NCI-H446 (cell line): ENCODE data around the gene SYNE3.

ENCODE experiments used
- DNase-seq, 2 experiments: peaks; one replicate each; lab custom pipeline; 2025; lab: John Stamatoyannopoulos, UW

SYNE3 gene

DNA sequence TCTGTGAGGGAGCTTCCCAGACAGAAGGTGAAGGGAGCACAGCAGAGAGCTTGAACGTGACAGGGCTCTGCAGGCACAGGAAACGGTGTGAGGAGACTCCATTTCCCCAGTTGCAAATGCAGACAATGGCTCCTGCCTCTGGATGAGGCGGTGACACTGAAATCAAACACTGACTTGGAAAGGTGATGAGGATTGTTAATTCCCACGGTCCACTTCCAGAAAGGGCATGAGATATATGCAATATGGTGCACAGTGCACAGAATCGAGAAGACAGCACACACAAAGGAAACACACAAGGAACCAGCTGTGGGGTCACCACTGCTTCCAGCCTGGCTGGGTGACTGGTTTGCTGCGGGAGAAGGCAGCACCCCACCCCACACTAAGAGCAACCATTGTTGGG is 42.0 kb downstream of the SYNE3 start:
- no peak for DNase-seq

DNA sequence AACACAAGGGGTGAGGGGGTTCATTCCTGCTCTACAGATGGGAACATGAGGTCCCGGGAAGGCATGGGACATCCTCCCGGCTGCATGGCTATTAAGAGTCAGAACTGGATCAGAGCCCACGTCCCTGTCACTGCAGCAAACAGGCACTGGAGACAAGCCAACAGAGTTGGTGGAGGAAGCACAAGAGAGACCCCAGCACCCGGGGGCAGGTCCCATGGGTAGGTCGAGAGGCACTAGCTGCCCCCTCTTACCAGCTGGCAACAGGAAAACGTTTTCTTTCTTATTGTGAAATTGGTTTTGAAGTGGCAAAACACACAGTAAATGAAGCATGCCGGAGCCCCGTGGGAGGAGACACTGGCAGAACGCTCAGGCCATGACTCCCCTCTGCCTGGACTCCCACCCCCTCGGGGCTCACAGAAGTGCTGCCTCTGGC is 43.6 kb downstream of the SYNE3 start:
- DNase-seq, result no peak

DNA sequence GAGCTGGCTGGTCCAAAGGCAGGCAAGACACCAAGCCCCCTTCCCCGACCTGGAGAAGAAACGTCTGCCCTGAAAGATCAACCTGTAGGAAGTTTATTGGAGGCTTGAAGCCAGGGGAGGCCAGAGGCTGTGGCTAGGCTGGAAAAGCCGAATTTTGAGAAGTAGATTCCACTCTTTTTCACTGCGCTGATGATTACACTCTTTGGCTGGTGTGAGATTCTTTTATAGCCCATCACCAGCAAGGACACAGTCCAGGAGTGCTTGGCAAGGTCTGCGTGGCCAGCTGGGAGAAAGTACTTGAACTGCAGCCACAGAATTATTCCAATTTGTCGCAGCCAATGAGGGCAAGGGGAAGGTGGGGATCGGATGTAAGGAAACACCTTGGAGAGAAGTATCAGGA is 45.0 kb downstream of the SYNE3 start:
- DNase-seq, result peak in 1 of 2 experiments; percentile 25

DNA sequence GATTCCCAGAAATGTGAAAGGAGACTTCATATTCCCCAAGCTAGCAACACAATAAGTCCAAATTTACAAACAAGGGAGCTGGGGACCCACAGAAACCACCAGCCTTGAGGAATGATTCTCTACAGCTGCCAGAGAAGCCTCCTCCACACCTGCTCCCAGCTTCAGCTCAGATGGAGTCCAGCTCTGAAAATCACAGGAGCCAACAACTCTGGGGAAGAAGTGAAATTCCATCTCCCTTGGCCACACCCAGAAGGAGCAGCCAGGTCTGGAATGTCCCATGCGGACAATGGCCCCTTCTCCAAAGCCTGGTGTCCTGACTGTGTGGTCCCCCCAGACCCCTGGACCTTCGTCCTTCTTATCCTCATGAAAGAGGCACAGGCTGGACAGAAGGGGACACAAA is 45.4 kb downstream of the SYNE3 start:
- DNase-seq, result no peak

DNA sequence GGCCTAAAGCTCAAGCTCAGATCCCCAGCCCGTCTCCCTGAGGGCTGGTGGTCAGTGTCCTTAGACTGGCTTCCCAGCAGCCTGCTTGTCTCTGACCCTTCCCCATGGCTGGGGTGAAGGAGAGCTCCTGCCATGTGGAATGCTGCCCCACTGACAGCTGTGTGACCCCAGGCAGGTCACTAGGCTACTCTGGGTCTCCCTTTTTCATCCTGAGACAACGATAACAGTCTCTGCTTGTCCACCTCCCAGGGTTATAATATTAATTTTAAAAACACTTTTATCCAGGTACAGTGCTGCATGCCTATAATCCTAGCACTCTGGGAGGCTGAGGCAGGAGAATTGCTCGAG is 47.3 kb downstream of the SYNE3 start:
- no peak for DNase-seq

DNA sequence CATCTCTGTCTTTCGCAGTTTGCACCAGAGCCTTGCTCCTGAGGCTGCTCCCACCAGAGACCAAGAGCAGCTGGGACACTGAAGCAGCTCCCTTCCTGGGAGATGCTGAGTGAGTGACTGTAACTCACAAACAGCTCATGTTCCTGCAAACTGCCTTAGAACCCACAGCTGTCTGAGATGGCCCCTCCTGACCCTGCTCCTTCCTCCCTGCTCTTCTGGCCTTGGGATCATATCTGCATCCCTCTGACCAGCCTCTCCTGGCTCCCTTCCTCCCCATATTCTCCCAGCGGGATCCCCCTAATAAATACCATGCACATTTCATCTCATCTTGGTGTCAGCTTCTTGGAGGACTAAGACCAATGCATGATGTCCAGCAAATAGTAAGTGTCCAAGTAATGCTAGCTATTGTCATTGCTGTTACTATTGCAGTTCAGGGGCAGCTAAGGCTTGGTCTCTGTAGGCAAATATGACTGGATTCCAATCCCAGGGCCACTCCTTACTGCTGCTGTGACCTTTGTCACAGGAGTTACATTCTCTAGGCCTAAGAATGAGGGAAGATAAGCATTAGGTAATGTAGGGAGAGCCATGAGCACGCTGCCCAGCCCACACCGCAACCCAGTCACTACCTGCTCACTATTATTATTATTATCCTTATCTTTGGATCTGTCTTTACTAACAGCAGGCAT is 47.9 kb downstream of the SYNE3 start:
- DNase-seq, result no peak

DNA sequence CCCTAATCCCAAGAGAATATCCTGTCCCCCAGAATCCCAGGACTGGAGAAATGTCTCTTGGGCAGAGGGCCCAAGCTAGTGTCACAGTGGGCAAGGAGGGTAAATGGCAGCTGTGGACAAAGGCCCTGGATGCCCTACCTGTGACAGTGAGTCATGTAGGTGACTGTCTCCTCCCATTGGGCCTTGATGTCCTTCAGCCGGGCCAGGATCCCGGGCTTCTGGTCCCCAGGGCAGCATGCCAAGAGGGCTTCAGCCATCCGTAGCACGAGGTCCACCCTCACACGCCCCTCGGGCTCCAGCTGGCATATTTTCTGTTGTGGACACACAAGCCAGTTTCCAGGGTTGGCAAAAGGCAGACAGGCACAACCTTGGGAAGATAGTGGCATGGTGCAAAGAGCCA is 48.8 kb downstream of the SYNE3 start:
- DNase-seq, result no peak

DNA sequence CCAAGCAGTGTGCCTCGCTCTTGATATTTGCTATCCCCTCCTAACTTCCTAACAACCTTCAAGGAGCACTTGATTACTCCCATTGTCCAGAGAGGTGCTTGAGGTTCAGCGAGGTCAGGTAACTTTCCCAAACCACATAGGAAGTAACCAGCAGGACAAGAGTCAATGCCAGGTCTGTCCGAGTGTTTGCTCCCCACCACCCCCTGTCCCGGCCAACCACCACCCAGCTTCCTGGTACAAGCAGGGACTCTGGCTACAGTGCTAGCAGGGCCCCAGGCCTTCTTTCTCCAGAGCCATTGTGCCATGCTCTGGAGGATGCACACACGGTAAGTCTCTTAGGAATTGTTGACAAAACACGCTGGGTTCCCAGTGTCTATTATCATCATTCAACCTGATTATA is 49.2 kb downstream of the SYNE3 start:
- no peak for DNase-seq
